ENCODE data around the gene CHSY1. TPM values are rescaled to one million over a fixed set of nuclear protein-coding genes. Genes with fewer than 3 reads are reported as not detected.

CHSY1 gene
- total and polyA plus RNA-seq, 7 donors: 1.8 to 13.6 (median 11.2) TPM

DNA sequence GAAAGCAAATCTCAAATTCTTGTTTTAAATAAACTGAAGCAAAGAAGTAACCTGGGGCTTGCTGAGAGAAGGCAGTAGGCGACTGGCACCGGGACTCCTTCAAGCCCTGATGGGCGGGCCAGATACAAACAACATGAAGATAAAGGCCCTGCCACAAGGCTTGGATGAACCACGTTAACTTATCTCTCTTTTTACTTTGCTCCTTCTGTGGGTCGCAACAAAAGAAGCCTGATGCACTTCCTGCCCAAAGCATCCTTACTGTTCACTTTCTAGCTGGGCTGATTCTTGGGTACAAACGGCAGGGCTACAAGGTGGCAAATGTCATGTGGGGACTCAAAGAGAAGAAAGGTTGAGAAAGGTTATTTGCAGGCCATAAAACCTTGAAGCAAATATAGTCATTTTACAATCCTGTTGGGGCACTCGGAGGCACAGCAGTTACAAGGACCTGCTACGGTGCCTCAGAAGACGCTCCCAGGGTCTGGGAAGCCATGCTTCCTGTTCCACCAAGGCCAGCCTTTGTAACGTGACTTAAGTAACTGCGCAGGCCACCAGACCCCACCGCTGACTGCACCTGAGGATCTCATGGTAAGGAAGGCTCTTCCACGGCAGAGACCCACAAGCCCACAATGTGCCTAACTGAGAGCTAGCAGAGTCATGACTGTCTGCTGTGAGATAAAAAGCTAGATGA, 71.1 kb downstream of the CHSY1 start:
- no peak for TF ChIP-seq POLR2A (IDR thresholded peaks at IDR 0.05)
- TF ChIP-seq EP300 (IDR thresholded peaks at IDR 0.05): no peak
- TF ChIP-seq POLR2AphosphoS5 (IDR thresholded peaks at IDR 0.05): no peak
- TF ChIP-seq, protein P1, sequence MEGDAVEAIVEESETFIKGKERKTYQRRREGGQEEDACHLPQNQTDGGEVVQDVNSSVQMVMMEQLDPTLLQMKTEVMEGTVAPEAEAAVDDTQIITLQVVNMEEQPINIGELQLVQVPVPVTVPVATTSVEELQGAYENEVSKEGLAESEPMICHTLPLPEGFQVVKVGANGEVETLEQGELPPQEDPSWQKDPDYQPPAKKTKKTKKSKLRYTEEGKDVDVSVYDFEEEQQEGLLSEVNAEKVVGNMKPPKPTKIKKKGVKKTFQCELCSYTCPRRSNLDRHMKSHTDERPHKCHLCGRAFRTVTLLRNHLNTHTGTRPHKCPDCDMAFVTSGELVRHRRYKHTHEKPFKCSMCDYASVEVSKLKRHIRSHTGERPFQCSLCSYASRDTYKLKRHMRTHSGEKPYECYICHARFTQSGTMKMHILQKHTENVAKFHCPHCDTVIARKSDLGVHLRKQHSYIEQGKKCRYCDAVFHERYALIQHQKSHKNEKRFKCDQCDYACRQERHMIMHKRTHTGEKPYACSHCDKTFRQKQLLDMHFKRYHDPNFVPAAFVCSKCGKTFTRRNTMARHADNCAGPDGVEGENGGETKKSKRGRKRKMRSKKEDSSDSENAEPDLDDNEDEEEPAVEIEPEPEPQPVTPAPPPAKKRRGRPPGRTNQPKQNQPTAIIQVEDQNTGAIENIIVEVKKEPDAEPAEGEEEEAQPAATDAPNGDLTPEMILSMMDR (IDR thresholded peaks at IDR 0.05): no peak
- peaks cover 0 to 17% (median 0%) of the 10 kb centered on the region in 4 donors for H3K36me3 ChIP-seq
- WGBS, 2 donors: 56 to 66% methylated on average over 13 of the region's 13 CpGs
- DNase-seq: no peak
- H3K4me3 ChIP-seq: no peak overlapping the region
- H3K4me1 ChIP-seq: peaks cover 0 to 6% (median 0%) of the 10 kb centered on the region in 4 donors
- no peak overlapping the region for H3K27ac ChIP-seq
- H3K27me3 ChIP-seq: no peaks in the 10 kb centered on the region
- intact Hi-C loops (cut with DNase I): no loop called here
- H3K9me3 ChIP-seq: no peaks in the 10 kb centered on the region

DNA sequence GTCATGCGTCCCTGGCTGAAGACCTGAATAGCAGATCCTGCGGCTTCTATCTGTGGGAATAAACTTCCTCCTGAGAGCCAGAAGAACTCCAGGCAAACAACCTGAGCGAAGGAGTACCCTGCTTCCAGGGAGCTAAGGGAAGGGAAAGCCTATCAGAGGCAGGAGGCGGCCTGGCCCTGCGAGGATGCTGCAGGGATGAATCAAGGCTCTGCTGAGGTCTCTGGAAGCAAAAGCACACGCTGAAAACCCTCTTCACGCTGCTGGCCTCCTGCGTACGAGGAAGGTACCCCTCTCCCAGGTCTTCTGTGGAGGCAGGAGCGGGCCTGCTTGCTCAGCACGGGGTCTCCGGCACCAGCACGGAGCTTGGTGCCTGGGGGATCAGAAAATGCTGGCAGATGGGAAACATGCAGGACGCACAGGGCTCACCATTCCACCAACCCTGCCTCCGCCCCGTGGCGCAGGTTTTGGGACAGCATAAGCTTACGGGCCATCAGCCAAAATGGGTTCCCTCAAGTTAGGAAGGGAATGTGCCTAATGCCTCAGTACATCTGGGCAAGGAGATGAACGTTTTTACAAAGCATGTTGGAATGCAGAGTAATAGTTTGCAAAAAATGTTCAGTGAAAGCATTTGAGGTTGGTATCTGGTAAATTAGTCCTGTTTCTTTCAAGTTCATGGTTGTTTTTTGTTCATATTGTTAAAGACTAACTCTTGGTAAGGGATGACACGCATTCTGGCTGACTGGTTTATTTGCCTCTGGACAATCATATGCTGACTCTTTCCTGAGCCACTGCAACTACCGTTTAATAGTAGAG, 72.3 kb downstream of the CHSY1 start:
- peak overlapping the region in 1 of 4 donors; percentile 29 for H3K27ac ChIP-seq
- DNase-seq: no peak
- peaks cover 0 to 17% (median 0%) of the 10 kb centered on the region in 4 donors for H3K36me3 ChIP-seq
- intact Hi-C loops (cut with DNase I): no loop called here
- TF ChIP-seq, protein P1 (IDR thresholded peaks at IDR 0.05): no peak
- TF ChIP-seq POLR2A (IDR thresholded peaks at IDR 0.05): no peak
- TF ChIP-seq EP300 (IDR thresholded peaks at IDR 0.05): no peak
- TF ChIP-seq POLR2AphosphoS5 (IDR thresholded peaks at IDR 0.05): no peak
- no peaks in the 10 kb centered on the region for H3K27me3 ChIP-seq
- H3K4me1 ChIP-seq: peaks cover 0 to 6% (median 0%) of the 10 kb centered on the region in 4 donors
- H3K4me3 ChIP-seq: no peak overlapping the region
- 91 to 93% methylated on average over 21 of the region's 21 CpGs for WGBS, 2 donors
- no peaks in the 10 kb centered on the region for H3K9me3 ChIP-seq

DNA sequence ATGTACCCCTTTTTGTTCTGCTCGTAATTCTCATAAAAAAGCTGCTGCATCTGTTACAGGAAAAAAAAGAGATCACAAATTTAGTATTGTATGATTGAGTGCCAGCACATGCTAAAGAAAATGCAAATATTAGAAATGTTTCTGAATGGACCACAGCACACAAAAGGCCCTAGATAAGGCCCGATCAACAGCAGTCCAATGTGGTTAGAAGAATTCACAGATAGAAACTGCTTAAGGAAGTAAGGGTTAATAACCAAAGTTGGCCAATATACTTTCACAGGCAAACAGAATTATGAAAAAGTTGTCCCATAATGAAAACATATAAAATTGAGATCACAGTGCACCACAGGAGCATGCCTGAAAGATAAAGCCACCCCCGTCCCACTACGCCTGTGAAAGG, 72.9 kb downstream of the CHSY1 start:
- intact Hi-C loops (cut with DNase I): no loop called here
- TF ChIP-seq POLR2A (IDR thresholded peaks at IDR 0.05) (no peak), POLR2AphosphoS5 (IDR thresholded peaks at IDR 0.05) (no peak), EP300 (IDR thresholded peaks at IDR 0.05) (no peak)
- TF ChIP-seq, protein P1 (IDR thresholded peaks at IDR 0.05): no peak

DNA sequence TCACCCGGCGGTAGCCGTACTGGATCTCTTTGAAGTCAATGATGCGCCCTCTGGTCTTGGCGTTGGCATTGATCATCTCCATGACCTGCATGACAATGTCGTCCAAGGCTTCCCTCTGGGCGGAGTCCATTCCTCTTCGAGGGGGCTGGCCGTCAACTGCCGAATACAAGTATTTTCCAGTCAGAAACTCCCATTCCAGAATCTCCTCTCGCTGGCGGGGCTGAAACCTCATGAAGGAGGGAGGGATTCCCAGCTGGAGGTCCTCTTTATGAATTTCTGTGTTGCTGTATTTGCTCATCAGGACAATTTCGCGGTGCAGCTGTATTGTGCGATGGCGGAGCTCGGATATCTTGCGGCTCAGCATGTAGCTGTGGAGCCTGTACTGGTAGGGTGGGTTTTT, 73.4 kb downstream of the CHSY1 start:
- intact Hi-C loops (cut with DNase I): no loop called here
- 98% methylated on average over 18 of the region's 18 CpGs for WGBS, 2 donors
- no peak for DNase-seq

More for the DNA sequence above, 72.9 kb downstream of the CHSY1 start:
- DNase-seq: no peak
- H3K36me3 ChIP-seq: peaks cover 0 to 17% (median 0%) of the 10 kb centered on the region in 4 donors
- H3K27me3 ChIP-seq: no peaks in the 10 kb centered on the region
- no peaks in the 10 kb centered on the region for H3K9me3 ChIP-seq
- peaks cover 0 to 6% (median 0%) of the 10 kb centered on the region in 4 donors for H3K4me1 ChIP-seq
- no peak overlapping the region for H3K27ac ChIP-seq
- H3K4me3 ChIP-seq: no peak overlapping the region
- WGBS, 2 donors: 94 to 96% methylated on average over 4 of the region's 4 CpGs

More for the DNA sequence above, 73.4 kb downstream of the CHSY1 start:
- Histone ChIP-seq H3K4me3 (no peak overlapping the region), H3K27me3 (no peaks in the 10 kb centered on the region), H3K9me3 (no peaks in the 10 kb centered on the region), H3K36me3 (peaks cover 0 to 17% (median 0%) of the 10 kb centered on the region in 4 donors), H3K27ac (no peak overlapping the region), H3K4me1 (peaks cover 0 to 6% (median 0%) of the 10 kb centered on the region in 4 donors)
- TF ChIP-seq, protein P1 (IDR thresholded peaks at IDR 0.05): no peak
- TF ChIP-seq POLR2AphosphoS5 (IDR thresholded peaks at IDR 0.05): no peak
- TF ChIP-seq EP300 (IDR thresholded peaks at IDR 0.05): no peak
- no peak for TF ChIP-seq POLR2A (IDR thresholded peaks at IDR 0.05)
